Hepatic stellate cell (primary cell): ENCODE results near the gene LRRC4B.
A peak's percentile ranks its signal among the peaks of the same experiment; 100 is the strongest.
"Not testable (repeated sequence)": the region's sequence is repeated elsewhere in the genome, so short reads cannot be mapped to it uniquely, and the experiment has no call there.

Experiments used
- DNase-seq: peaks from one replicate; pipeline ENCODE4 v3.0.0; 2011; ENCODE audit warnings: low spot score

The LRRC4B gene

GRCh38 chr19:50553134-50553703, 15.0 kb downstream of the LRRC4B start:
- no peak for DNase-seq

DNA sequence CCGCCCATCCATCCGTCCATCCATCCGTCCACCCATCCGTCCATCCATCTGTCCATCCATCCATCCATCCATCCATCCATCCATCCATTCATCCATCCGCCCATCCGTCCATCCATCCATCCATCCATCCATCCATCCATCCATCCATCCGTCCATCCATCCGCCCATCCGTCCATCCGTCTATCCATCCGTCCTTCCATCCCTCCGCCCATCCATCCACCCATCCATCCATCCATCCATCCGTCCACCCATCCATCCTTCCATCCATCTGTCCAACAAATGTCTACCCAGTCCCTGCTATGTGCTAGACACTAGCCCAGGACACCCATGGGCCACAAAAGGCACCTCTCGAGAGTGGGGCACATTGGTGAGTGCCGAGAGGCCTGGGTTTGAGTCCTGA, 15.7 kb downstream of the LRRC4B start:
- no peak for DNase-seq

- DNase-seq, result no peak
Observed at GRCh38 chr19:50551715-50552187, 16.5 kb downstream of the LRRC4B start.

DNA sequence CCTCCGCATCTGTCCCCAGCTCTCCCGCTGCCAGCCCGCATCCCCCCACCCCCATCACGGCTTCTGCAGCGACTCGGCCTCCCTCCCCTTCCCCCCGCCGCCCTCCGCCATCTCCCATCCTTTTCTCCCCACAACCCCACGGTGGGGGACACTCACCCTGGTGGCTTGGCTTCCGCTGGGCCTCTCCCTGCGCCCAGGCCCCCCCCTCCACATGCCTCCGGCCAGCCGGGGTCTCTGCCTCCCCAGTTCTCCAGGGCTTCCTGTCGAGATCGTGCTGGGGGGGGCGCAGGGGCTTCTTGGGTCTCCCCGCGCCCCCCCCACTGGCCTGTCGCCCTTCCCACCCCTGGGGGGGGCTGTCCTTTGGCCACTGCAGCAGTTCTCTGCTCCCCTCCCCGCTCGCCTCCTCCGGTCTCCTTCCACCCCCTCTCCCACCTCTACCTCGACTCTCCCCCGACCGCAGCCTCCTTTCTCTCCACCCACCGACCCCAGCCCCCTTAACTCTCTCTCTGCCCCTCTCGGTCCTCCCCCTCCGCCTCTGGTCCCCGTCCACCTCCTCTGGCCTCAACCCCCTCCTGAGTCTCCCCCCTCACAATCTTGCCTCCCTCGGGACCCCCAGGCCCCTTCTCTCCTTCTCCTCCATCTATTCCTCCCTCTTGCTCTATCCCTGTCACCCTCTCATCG, 17.1 kb downstream of the LRRC4B start:
- no peak for DNase-seq

DNA sequence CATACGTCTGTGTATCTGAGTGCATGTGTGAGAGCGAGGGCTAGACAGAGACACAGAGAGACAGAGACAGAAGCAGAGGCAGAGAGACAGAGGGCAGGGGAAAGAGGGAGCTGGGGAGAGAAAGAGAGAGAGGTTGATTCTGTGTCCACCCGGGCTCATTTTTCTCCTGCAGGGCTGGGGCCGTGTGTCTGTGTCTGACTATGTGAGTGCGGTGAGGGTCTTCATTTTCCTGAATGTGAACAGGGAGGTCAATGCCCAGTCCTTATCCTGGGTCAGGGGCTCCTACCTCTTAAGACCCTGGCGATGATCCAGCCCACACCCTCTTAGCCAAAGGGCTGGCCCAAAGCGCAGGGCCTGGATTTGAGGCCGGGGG, 17.7 kb downstream of the LRRC4B start:
- DNase-seq, result no peak

- DNase-seq, result no peak
Observed at GRCh38 chr19:50549927-50550593, 18.2 kb downstream of the LRRC4B start.

DNA sequence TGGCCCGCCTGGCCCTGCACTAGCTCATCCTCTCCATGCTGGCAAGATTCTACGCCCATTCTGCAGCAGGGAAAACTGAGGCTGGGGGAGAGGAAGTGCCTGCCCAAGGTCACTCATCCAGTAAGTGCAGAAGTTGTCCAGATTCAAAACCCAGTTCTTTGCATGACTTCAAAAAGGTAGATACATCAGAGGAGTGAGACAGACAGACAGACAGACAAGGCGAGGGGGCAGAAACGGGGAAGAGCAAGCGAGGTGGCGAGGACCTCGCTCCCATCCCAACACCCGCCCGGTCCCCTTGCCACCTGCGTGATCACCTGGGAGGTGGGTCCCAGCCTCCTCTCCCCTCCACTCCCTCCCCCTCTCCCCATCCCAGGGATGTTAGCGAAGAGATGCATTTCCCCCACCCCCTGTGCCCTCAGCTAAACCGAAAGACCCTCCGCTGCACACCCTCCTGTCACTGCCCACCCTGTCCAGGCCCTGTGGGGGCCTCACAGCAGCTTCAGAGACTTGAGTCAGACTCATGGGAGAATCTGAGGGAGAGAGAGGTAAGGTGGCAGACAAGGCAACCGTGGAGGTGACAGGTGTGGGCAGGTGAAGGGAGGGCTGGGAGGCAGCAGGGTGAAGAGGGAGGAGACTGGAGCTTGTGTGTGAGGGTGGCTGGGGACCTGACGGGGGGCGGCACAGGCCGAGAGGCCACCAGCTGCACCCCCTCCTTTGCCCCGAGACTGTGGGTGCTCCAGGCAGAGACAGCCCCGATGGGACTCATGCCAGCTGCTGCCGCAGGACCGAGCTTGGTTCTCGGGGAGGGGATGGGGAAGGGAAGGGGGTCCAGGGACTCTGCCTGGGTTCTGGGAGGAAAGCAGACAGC, 18.9 kb downstream of the LRRC4B start:
- no peak for DNase-seq

- no peak for DNase-seq
Observed at GRCh38 chr19:50548191-50549058, 19.8 kb downstream of the LRRC4B start.

DNA sequence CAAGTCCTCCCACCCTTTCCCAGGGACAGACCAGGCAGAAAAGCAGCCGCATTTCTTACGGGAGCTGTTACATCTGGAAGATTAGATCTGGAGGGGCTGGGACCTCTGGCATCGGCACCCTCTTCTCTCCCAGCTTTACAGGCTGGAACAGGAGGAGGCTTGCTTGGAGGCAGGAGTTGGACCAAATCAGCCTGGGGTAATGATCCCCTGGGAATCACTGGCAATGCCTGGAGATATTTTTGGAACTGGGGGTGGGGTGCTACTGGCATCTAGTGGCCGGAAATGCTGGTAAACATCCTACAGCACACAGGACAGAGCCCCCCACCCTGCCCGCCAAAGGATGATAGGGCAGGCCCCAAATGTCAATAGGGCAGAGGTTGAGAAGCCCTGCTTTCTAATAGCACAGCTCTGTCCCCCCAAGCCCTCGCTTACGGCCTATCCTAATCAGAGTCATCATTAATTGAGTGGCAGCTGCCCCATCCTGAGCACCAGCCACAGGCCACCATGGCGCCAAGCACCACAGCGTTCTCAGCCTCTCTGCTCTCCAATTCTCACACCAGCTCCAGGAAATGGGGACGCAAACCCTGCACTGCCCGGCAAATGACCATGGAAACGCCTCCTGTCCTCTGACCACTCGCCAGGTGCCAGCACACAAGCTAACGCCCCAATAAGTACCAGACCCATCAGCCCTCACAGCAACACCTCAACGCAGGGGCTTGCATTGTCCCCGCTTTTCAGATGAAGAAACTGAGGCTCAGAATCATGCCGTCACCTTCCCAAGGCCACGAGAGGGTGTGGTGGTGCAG, 20.6 kb downstream of the LRRC4B start:
- DNase-seq, result no peak

DNA sequence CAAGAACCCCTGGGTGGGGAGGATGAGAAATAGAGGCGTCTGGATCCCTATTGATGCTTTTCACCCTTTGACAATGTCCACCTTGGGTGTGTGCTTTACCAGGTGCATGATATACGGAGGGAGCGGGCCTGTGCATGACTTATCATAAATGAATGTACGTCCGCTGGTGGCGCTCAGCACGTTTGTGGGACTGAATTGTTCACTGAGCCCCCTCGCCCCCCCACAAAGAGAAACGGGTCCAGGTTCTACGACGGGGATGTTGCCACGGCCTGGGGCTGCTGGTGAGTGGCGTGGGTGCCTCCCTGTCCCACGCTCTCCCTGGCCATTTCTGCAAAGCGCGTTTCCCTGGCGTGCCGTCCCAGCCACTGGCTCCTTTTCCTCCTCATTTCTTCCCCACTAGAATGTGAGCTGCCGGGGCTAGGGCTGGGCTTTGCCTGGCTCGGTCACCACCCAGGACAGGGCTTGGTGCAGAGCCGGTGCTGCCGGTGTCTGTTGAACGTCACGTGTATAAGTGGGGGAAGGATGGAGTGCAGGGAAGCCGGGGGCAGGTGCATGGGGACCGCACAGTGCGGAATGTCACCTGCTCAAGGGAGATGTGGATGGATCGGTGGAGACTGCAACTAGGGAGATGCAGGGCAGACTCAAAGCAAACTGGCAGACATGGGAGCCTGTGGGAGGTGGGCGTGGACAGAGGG, 21.6 kb downstream of the LRRC4B start:
- no peak for DNase-seq

DNA sequence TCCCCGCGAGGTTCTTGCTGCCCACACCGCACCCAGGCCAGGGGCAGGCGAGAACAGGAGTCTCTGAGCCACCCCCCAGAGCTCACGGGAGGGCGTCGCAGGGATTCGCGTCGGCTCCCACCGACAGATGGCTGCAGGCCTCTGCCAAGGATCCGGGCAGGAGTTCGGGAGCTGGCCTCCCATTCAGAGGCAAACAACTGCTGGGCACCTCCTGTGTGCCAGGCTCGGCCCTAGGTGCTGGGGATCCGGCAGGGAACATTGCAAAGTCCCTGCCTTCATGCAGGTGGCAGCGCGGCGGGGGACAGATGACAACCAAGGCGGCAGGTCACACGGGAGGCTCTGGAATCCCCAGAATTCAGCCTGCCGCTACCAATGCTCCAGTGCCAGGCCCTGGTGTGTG, 25.3 kb downstream of the LRRC4B start:
- no peak for DNase-seq

GRCh38 chr19:50537769-50538230, 30.4 kb downstream of the LRRC4B start:
- DNase-seq, result peak; percentile 93

GRCh38 chr19:50537306-50537685, 30.9 kb downstream of the LRRC4B start:
- DNase-seq, result no peak

GRCh38 chr19:50536662-50537305, 31.5 kb downstream of the LRRC4B start:
- no peak for DNase-seq

GRCh38 chr19:50535672-50536187, 32.5 kb downstream of the LRRC4B start:
- DNase-seq, result no peak

DNA sequence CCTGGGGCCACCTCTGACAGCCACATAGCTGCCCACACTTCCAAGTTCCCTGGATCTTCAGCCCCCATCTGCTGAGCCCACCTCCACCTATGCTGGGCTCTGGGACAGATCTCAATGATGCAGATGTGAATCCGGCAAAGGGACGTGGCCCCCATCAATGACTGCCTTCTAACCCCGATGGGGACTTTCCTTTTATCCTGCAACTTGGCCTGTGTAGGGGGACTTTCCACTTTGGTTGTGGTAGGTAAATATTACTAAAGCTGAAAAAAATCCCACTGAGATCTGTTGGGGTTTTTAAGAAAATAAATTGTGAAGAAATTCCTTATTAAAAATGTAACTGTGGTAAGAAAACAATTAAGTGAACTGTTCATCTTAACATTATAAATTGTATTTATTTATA, 33.8 kb downstream of the LRRC4B start:
- no peak for DNase-seq

GRCh38 chr19:50532952-50533351, 35.3 kb downstream of the LRRC4B start:
- DNase-seq, result no peak

- no peak for DNase-seq
Observed at GRCh38 chr19:50531171-50531612, 37.0 kb downstream of the LRRC4B start.

- not testable (repeated sequence) for DNase-seq
Observed at GRCh38 chr19:50528052-50528451, 40.2 kb downstream of the LRRC4B start.
